GM12878 (cell line): ENCODE results near the gene RND2. TPM values are rescaled to one million over a fixed set of nuclear protein-coding genes. Genes with fewer than 3 reads are reported as not detected.
A peak's percentile ranks its signal among the peaks of the same experiment; 100 is the strongest.
"Not testable (repeated sequence)": the region's sequence is repeated elsewhere in the genome, so short reads cannot be mapped to it uniquely, and the experiment has no call there.

Experiments used
- ATAC-seq: fragments of 200-7000 bp; cut with Tn5 transposase; 3 replicates; pipeline ENCODE4 v1.9.1; 2020; ENCODE audit warnings: mild to moderate bottlenecking, moderate library complexity
- BruUV-seq: library from RNA; stranded (reverse); fragments of 400-500 nt; replicated peaks from 2 replicates; lab custom pipeline; 2021; lab: Mats Ljungman, UMichigan
- CTCF ChIA-PET: fragments of 300-600 bp; sonication (Branson Sonifier 250); formaldehyde crosslinking; extraction: SDS; loops from one replicate; lab custom pipeline; 2021; ENCODE audit warnings: inconsistent platforms; lab: Yijun Ruan, JAX
- POLR2A ChIA-PET: fragments of 350-600 bp; formaldehyde crosslinking; extraction: SDS; loops from one replicate; lab custom pipeline; 2021; ENCODE audit warnings: inconsistent platforms; lab: Charles Lee
- RAD21 ChIA-PET: fragments of 300-600 bp; sonication (Branson Sonifier 250); formaldehyde crosslinking; loops from one replicate; lab custom pipeline; 2023; ENCODE audit warnings: antibody characterized with exemption; ENCODE audit not compliant: unreplicated experiment; lab: Charles Lee
- SMC1A ChIA-PET: fragments of 300-600 bp; sonication (Branson Sonifier 250); formaldehyde crosslinking; loops from one replicate; lab custom pipeline; 2023; ENCODE audit not compliant: unreplicated experiment, uncharacterized antibody; lab: Charles Lee
- DNase-seq: peaks from one replicate; pipeline ENCODE4 v3.0.0-alpha.2; 2011; ENCODE audit warnings: low read depth, low spot score
- FAIRE-seq: peaks from 3 replicates; lab custom pipeline; 2011; peaks lifted over from hg19 to GRCh38; lab: Jason Lieb, UNC
- H2AFZ ChIP-seq: 2 replicates; pipeline ENCODE4 v1.6.0; 2011; ENCODE audit warnings: low read depth, low read length, control low read depth; ENCODE audit not compliant: control insufficient read depth
- H3K27ac ChIP-seq: 2 replicates; pipeline ENCODE4 v1.5.1; 2011; ENCODE audit warnings: control low read depth; ENCODE audit not compliant: control insufficient read depth, insufficient read depth
- H3K27me3 ChIP-seq, 2 experiments: replicated peaks in 1 of 2; 2 replicates each; pipeline versions ENCODE4 v1.6.0 to v1.6.1; 2011; ENCODE audit warnings: low read length in 1 of 2; ENCODE audit not compliant: control insufficient read depth in 2 of 2, insufficient read depth in 2 of 2
- H3K36me3 ChIP-seq, 2 experiments: 2 replicates each; pipeline ENCODE4 v1.5.1; 2011; ENCODE audit warnings: low read length in 1 of 2; ENCODE audit not compliant: control insufficient read depth in 2 of 2, insufficient read depth in 2 of 2
- H3K4me1 ChIP-seq: 2 replicates; pipeline ENCODE4 v1.6.1; 2011; ENCODE audit warnings: mild to moderate bottlenecking, low read length, moderate library complexity, mixed read lengths; ENCODE audit not compliant: control insufficient read depth, insufficient read depth
- H3K4me2 ChIP-seq: 2 replicates; pipeline ENCODE4 v1.6.0; 2011; ENCODE audit warnings: control low read depth; ENCODE audit not compliant: control insufficient read depth, insufficient read depth
- H3K4me3 ChIP-seq: fragments of 200-600 bp; sonication (generic); 2 replicates; pipeline ENCODE4 v1.5.1; 2016
- H3K79me2 ChIP-seq: 2 replicates; pipeline ENCODE4 v1.6.0; 2011; ENCODE audit warnings: low read length; ENCODE audit not compliant: control insufficient read depth, insufficient read depth
- H3K9ac ChIP-seq: 2 replicates; pipeline ENCODE4 v1.8.0; 2011; ENCODE audit warnings: low read length, control low read depth, mixed read lengths; ENCODE audit not compliant: control insufficient read depth, insufficient read depth
- H3K9me3 ChIP-seq: replicated peaks from 3 replicates; pipeline ENCODE4 v1.5.1; 2011; ENCODE audit warnings: mild to moderate bottlenecking, low read length; ENCODE audit not compliant: control insufficient read depth, insufficient read depth
- H4K20me1 ChIP-seq: 2 replicates; pipeline ENCODE4 v1.6.0; 2011; ENCODE audit not compliant: control insufficient read depth, insufficient read depth
- BRCA1 ChIP-seq: IDR thresholded peaks from 2 replicates; pipeline ENCODE4 v1.6.1; 2011; ENCODE audit warnings: low read depth, low read length, improper control_type of control experiment
- TCF12 ChIP-seq: IDR thresholded peaks from 2 replicates; pipeline ENCODE4 v1.6.1; 2011; ENCODE audit warnings: low read depth, mild to moderate bottlenecking, low read length
- ZNF274 ChIP-seq: IDR thresholded peaks from one replicate; pipeline ENCODE4 v1.8.0; 2011; ENCODE audit not compliant: insufficient read length, insufficient read depth
- WGBS: methylation state at CpG from one replicate; pipeline ENCODE4 v1.1.6; 2016; ENCODE audit warnings: low lambda C conversion rate; ENCODE audit not compliant: insufficient replicate concordance, insufficient coverage; ENCODE audit errors: missing lambda C conversion rate; 5-methylcytosine and 5-hydroxymethylcytosine counted together
- in situ Hi-C: fragments of 300-500 bp; cut with MboI; formaldehyde crosslinking; loops from 9 replicates; pipeline ENCODE4 v1.14.3; 2018; ENCODE audit warnings: mixed read lengths
- intact Hi-C: fragments of 100-400 bp; cut with micrococcal nuclease; formaldehyde crosslinking; loops from one replicate; pipeline ENCODE4 v1.14.2; 2022; ENCODE audit not compliant: unreplicated experiment
- polyA plus RNA-seq, 11 experiments: library from polyadenylated mRNA; depleted of rRNA in 4 of 11; unstranded in 6 of 11; stranded (reverse) in 5 of 11; fragments of >200 nt; fragmentation: Nextera tagmentation in 4 of 11; fragmentation: Illumina TruSeq in 1 of 11; extraction: Ambion mirVana in 4 of 11; extraction: Trizol in 1 of 11; gene quantifications; 1 replicate in 1 of 11; 2 replicates in 10 of 11; pipeline versions ENCODE4 v1.2.1 to v1.2.3, GENCODE V29; 2011 to 2016; ENCODE audit warnings: inconsistent platforms in 2 of 11, missing spikeins in 2 of 11, low read depth in 1 of 11
- total RNA-seq, 4 experiments: library from RNA; depleted of rRNA in 3 of 4; stranded (reverse); fragments of >200 nt in 3 of 4; fragmentation: Illumina TruSeq in 1 of 4; extraction: Trizol in 1 of 4; gene quantifications; 2 replicates each; pipeline versions ENCODE4 v1.2.1 to v1.2.3, GENCODE V29; 2013 to 2021
- TF ChIP-seq, protein P1 (sequence below): fragments of 450-650 bp; IDR thresholded peaks from 2 replicates; pipeline ENCODE4 v1.6.1; 2017; ENCODE audit warnings: borderline replicate concordance
- TF ChIP-seq, protein P2 (sequence below): IDR thresholded peaks from 2 replicates; pipeline ENCODE4 v1.6.1; 2012; ENCODE audit warnings: low read depth, low read length, improper control_type of control experiment
- TF ChIP-seq, protein P3 (sequence below): IDR thresholded peaks from 2 replicates; pipeline ENCODE4 v1.6.1; 2011; ENCODE audit warnings: borderline replicate concordance, low read depth, mild to moderate bottlenecking, moderate library complexity, low read length; ENCODE audit not compliant: insufficient read depth, poor library complexity, severe bottlenecking

RND2 gene
- total and polyA plus RNA-seq, 10 of the 15 experiments (the other 5 are each of a cell fraction or from before 2014, with no cell fraction given) = 0.01 to 0.05 (median 0.03) TPM; not detected in 6

DNA sequence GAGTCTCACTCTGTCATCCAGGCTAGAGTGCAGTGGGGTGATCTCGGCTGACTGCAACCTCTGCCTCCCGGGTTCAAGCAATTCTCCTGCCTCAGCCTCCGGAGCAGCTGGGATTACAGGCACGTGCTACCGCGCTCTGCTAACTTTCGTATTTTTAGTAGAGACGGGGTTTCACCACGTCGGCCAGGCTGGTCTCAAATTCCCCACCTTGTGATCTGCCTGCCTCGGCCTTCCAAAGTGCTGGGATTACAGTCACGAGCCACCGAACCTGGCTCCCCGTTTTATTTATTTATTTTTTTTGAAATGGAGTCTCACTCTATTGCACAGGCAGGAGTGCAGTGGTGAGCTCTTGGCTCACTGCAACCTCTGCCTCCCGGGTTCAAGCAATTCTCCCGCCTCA, 49.3 kb upstream of the RND2 start:
- H3K27me3 ChIP-seq, H4K20me1 ChIP-seq, BruUV-seq, intact Hi-C loops, ATAC-seq, H3K4me3 ChIP-seq, H3K27ac ChIP-seq, in situ Hi-C loops, H3K9ac ChIP-seq, H3K4me1 ChIP-seq, H3K9me3 ChIP-seq, H3K4me2 ChIP-seq, FAIRE-seq, H3K36me3 ChIP-seq, DNase-seq, RAD21 ChIA-PET, H2AFZ ChIP-seq, H3K79me2 ChIP-seq: not testable (repeated sequence)
- WGBS = 66% methylated on average over 16 of the region's 16 CpGs
- CTCF ChIA-PET = interaction anchor here (1.0 to 1.6 kb wide), 2 partner anchors 12 to 212 kb away, joined by 3 read pairs; no protein-coding TSS in a partner anchor
- SMC1A ChIA-PET = interaction anchor here (1.6 kb wide), 1 partner anchor 22 kb away, joined by 5 read pairs; the partner anchor contains the start of gene RPL27
- POLR2A ChIA-PET = interaction anchor here (0.8 to 1.2 kb wide), 2 partner anchors 10 to 12 kb away, joined by 3 read pairs; no protein-coding TSS in a partner anchor

DNA sequence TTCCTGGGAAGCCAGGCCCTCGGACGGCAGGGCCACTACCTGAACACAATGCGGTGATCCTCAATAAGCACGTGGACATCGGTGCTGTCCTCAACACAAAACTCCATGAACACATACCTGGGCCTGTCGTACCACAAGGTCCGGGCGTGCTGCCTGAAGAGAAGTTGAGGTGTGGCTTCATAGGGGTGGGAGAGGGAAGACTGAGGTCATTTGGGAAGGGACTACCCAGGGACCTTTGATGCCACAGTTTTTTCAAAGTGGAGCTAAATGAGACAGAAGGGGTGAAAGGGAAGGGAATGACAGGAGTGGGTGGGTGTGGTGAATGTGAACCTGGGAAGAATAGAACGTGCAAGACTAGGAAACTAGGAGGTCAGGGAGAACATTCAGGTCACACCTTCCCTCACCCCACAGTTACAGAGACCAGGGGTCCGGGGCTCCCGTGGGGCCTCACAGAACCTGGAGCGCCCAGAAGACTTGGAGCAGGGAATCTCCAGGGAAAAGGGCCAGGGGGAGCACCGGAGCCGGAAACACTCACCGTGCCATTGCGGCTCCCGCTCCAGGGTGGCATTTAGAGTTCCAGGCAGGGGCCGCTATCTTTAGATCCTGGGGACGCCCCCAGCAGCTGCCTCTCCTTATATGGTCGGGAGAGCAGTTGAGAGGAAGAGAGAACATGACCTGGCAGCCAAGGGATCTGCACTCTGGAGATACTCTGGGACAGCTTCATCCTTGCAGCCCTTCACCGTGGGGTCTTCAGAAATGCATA, 45.3 kb upstream of the RND2 start, which contains the start of gene PTGES3L:
Gene PTGES3L, minus strand, starts transcription at position 570 of the 763 bp plus-strand sequence. Its CDS starts 27 bp downstream, at position 543.
- WGBS = 36% methylated on average over 21 of the region's 21 CpGs
- no peaks in the 10 kb centered on the region for H3K27me3 ChIP-seq
- H2AFZ ChIP-seq = peak within 1 kb of the TSS; percentile 98
- intact Hi-C loops (no loop called here), in situ Hi-C loops (no loop called here)
- no peaks in the 10 kb centered on the region for H3K36me3 ChIP-seq
- ChIA-PET CTCF (interaction anchor here (1.4 to 4.6 kb wide), 3 partner anchors 18 to 159 kb away, joined by 4 to 23 read pairs (median 5); partner anchors contain the start of genes BECN1 and RPL27), RAD21 (interaction anchor here (0.6 to 1.4 kb wide), 3 partner anchors 17 to 355 kb away, joined by 3 to 6 read pairs (median 3); partner anchors contain the start of gene RPL27), POLR2A (interaction anchor here (0.5 to 2.2 kb wide), 3 partner anchors 15 to 334 kb away, joined by 3 to 11 read pairs (median 9); partner anchors contain the start of gene RPL27), SMC1A (interaction anchor here (1.4 kb wide), 1 partner anchor 18 kb away, joined by 6 read pairs; the partner anchor contains the start of gene RPL27)
- H3K9ac ChIP-seq = peak within 1 kb of the TSS; percentile 82
- H3K9me3 ChIP-seq = no peaks in the 10 kb centered on the region
- peaks cover 32% of the 10 kb centered on the region for H3K79me2 ChIP-seq
- ATAC-seq (peak; percentile 67), DNase-seq (no peak), FAIRE-seq (no peak)
- peak within 1 kb of the TSS; percentile 99 for H3K4me2 ChIP-seq
- peaks cover 9% of the 10 kb centered on the region for H3K4me1 ChIP-seq
- H3K27ac ChIP-seq = peak within 1 kb of the TSS; percentile 85
- TSS peak; percentile 77 for BruUV-seq
- no peaks in the 10 kb centered on the region for H4K20me1 ChIP-seq
- peak within 1 kb of the TSS; percentile 94 for H3K4me3 ChIP-seq
- TF ChIP-seq, protein P1, sequence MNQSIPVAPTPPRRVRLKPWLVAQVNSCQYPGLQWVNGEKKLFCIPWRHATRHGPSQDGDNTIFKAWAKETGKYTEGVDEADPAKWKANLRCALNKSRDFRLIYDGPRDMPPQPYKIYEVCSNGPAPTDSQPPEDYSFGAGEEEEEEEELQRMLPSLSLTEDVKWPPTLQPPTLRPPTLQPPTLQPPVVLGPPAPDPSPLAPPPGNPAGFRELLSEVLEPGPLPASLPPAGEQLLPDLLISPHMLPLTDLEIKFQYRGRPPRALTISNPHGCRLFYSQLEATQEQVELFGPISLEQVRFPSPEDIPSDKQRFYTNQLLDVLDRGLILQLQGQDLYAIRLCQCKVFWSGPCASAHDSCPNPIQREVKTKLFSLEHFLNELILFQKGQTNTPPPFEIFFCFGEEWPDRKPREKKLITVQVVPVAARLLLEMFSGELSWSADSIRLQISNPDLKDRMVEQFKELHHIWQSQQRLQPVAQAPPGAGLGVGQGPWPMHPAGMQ = 0 out of 2 replicates have a peak, but pooled peaks have one; percentile 3
- 0 out of 2 replicates have a peak, but pooled peaks have one; percentile 22 for TF ChIP-seq TCF12
- TF ChIP-seq, protein P2, sequence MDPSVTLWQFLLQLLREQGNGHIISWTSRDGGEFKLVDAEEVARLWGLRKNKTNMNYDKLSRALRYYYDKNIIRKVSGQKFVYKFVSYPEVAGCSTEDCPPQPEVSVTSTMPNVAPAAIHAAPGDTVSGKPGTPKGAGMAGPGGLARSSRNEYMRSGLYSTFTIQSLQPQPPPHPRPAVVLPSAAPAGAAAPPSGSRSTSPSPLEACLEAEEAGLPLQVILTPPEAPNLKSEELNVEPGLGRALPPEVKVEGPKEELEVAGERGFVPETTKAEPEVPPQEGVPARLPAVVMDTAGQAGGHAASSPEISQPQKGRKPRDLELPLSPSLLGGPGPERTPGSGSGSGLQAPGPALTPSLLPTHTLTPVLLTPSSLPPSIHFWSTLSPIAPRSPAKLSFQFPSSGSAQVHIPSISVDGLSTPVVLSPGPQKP = peak; percentile 88
- TF ChIP-seq, protein P3, sequence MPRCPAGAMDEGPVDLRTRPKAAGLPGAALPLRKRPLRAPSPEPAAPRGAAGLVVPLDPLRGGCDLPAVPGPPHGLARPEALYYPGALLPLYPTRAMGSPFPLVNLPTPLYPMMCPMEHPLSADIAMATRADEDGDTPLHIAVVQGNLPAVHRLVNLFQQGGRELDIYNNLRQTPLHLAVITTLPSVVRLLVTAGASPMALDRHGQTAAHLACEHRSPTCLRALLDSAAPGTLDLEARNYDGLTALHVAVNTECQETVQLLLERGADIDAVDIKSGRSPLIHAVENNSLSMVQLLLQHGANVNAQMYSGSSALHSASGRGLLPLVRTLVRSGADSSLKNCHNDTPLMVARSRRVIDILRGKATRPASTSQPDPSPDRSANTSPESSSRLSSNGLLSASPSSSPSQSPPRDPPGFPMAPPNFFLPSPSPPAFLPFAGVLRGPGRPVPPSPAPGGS = no peak
- no peak for TF ChIP-seq ZNF274
- TF ChIP-seq BRCA1 = no peak
